ENCODE measurements around the gene STX10.

STX10 gene

GRCh38 chr19:13118424-13119193 is 31.6 kb downstream of the STX10 start:
- DNase-seq: peak; percentile 77

- peak; percentile 86 for DNase-seq
These were observed 32.3 kb downstream of the STX10 start, which contains the start of gene NACC1 for GRCh38 chr19:13117772-13118423. Gene NACC1 (plus strand): TSS chr19:13118264. CDS start chr19:13135208, 16,944 bp downstream.

GRCh38 chr19:13117176-13117771 is 32.9 kb downstream of the STX10 start:
- no peak for DNase-seq

GRCh38 chr19:13116282-13117175 is 33.6 kb downstream of the STX10 start, which contains the start of gene TRMT1:
Gene TRMT1 (minus strand): TSS chr19:13116740. CDS start chr19:13116399, 341 bp downstream.
- DNase-seq: peak; percentile 87

GRCh38 chr19:13115936-13116281 is 34.3 kb downstream of the STX10 start:
- no peak for DNase-seq

GRCh38 chr19:13112555-13112954 is 37.6 kb downstream of the STX10 start:
- DNase-seq: no peak

GRCh38 chr19:13110099-13110610 is 40.0 kb downstream of the STX10 start:
- no peak for DNase-seq

- DNase-seq: no peak
These were observed 40.6 kb downstream of the STX10 start for GRCh38 chr19:13109361-13110098.

GRCh38 chr19:13104848-13105711 is 45.1 kb downstream of the STX10 start:
- DNase-seq: no peak

GRCh38 chr19:13104360-13104847 is 45.8 kb downstream of the STX10 start:
- DNase-seq: no peak

- DNase-seq: no peak
These were observed 46.4 kb downstream of the STX10 start for GRCh38 chr19:13103581-13104359.

- no peak for DNase-seq
These were observed 47.3 kb downstream of the STX10 start, which contains the start of gene LYL1 for GRCh38 chr19:13102666-13103580. Gene LYL1 (minus strand): TSS chr19:13102858. CDS start chr19:13101171, 1,687 bp downstream.

GRCh38 chr19:13102416-13102665 is 47.8 kb downstream of the STX10 start:
- no peak for DNase-seq

GRCh38 chr19:13101590-13102415 is 48.4 kb downstream of the STX10 start:
- DNase-seq: no peak

- DNase-seq: no peak
These were observed 49.2 kb downstream of the STX10 start for GRCh38 chr19:13100841-13101589.

- DNase-seq: no peak
These were observed 50.1 kb downstream of the STX10 start for GRCh38 chr19:13100031-13100588.

All from NCI-H510A (cell line).